ENCODE results near the gene ZGLP1.

DNA sequence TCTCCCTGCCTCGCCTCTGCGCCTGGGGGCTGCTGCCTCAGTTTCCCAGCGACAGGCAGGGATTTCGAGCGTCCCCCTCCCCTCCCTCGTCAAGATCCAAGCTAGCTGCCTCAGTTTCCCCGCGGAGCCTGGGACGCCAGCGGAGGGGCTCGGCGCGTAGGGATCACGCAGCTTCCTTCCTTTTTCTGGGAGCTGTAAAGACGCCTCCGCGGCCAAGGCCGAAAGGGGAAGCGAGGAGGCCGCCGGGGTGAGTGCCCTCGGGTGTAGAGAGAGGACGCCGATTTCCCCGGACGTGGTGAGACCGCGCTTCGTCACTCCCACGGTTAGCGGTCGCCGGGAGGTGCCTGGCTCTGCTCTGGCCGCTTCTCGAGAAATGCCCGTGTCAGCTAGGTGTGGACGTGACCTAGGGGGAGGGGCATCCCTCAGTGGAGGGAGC, 39.4 kb downstream of the ZGLP1 start:
- TF ChIP-seq, protein P1, sequence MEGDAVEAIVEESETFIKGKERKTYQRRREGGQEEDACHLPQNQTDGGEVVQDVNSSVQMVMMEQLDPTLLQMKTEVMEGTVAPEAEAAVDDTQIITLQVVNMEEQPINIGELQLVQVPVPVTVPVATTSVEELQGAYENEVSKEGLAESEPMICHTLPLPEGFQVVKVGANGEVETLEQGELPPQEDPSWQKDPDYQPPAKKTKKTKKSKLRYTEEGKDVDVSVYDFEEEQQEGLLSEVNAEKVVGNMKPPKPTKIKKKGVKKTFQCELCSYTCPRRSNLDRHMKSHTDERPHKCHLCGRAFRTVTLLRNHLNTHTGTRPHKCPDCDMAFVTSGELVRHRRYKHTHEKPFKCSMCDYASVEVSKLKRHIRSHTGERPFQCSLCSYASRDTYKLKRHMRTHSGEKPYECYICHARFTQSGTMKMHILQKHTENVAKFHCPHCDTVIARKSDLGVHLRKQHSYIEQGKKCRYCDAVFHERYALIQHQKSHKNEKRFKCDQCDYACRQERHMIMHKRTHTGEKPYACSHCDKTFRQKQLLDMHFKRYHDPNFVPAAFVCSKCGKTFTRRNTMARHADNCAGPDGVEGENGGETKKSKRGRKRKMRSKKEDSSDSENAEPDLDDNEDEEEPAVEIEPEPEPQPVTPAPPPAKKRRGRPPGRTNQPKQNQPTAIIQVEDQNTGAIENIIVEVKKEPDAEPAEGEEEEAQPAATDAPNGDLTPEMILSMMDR (IDR thresholded peaks at IDR 0.05), result no peak
- TF ChIP-seq POLR2A (IDR thresholded peaks at IDR 0.05), result peak in 1 of 2 donors; percentile 1
